Measurements from ENCODE around the gene PTGR3. TPM values are rescaled to one million over a fixed set of nuclear protein-coding genes. Genes with fewer than 3 reads are reported as not detected.

Gene PTGR3
- total and polyA plus RNA-seq, 4 donors, result 8.8 to 28.6 (median 13.2) TPM

DNA sequence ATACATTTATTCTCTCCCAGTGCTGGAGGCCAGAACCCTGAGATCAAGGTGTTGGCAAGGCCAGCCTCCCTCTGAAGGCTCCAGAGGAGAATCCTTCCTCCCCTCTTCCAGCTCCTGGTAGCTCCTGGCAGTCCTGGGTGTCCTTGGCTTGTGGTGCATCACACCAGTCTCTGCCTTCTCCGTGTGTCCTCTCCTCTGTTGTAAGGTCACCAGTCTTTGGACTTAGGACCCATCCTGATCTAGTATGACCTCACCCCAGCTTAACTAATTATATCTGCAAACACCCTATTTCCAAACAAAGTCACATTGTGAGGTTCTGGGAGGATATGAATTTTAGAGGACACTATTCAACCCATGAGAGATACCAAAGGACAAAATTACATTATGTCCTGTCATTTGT lies 32.8 kb upstream of the PTGR3 start:
- 100% methylated on average over 1 of the region's 1 CpG for WGBS, 2 donors
- no peak overlapping the region for H3K4me3 ChIP-seq (ENCODE audit: low read length in 2 of 2)
- H3K36me3 ChIP-seq (ENCODE audit: control insufficient read depth in 1 of 2, insufficient read depth in 2 of 2, low read length in 1 of 2), result no peaks in the 10 kb centered on the region
- no peak overlapping the region for H3K27ac ChIP-seq (ENCODE audit: low read depth in 1 of 2, low read length in 2 of 2)
- DNase-seq (no peak), ATAC-seq (ENCODE audit: low FRiP score) (no peak)
- H3K4me1 ChIP-seq (ENCODE audit: control insufficient read depth in 1 of 2, insufficient read depth in 2 of 2, low read length in 2 of 2), result no peaks in the 10 kb centered on the region
- intact Hi-C loops (cut with DNase I), result no loop called here
- no peaks in the 10 kb centered on the region for H3K27me3 ChIP-seq (ENCODE audit: control insufficient read depth in 1 of 2, insufficient read depth in 2 of 2, low read length in 1 of 2)
- no peaks in the 10 kb centered on the region for H3K9me3 ChIP-seq (ENCODE audit: control insufficient read depth, low read length)

DNA sequence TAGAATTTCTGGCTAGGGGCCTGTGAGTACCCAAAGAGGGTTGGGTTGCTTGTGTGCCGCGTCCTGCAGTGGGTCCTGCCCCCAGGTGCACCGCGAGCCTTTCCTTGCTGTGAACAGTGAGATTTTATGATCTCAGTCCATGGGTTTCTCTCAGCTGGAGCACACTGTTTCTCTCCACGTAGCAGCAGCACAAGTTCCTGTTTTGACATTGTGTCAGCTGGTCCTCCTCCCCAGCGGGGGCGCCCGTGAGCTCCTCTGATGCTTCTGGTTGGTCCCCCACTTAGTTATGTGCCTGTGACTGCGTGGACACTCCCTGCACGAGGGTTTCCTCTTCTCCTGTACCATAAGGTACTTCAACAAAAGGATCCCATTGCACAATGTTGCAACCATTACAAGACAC lies 31.5 kb upstream of the PTGR3 start:
- WGBS, 2 donors, result 84 to 96% methylated on average over 10 of the region's 10 CpGs

DNA sequence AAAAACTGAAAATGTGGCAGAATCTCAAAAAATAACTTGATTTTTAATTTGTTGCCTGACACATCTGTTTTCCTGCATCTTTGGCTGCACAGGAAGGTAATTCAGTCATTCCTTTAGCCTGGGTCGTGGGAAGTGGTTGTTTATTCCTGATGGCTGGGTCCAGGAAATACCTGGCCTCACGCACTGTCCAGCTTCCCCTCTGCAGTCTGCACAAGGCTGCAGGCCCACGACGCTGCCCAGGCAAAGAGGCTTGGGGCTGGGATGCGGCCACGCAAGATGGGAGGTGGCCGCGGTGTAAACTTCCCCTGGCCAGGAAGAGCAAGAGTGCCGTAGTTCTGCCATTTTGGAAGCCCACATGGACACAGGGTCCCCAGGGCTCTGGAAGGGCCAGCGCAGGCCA lies 29.8 kb upstream of the PTGR3 start:
- ATAC-seq (ENCODE audit: low FRiP score) (no peak), DNase-seq (no peak)
- H3K27me3 ChIP-seq (ENCODE audit: control insufficient read depth in 1 of 2, insufficient read depth in 2 of 2, low read length in 1 of 2), result no peaks in the 10 kb centered on the region
- intact Hi-C loops (cut with DNase I), result no loop called here
- WGBS, 2 donors, result 94 to 97% methylated on average over 10 of the region's 10 CpGs
- no peaks in the 10 kb centered on the region for H3K9me3 ChIP-seq (ENCODE audit: control insufficient read depth, low read length)
- no peak overlapping the region for H3K27ac ChIP-seq (ENCODE audit: low read depth in 1 of 2, low read length in 2 of 2)
- H3K4me1 ChIP-seq (ENCODE audit: control insufficient read depth in 1 of 2, insufficient read depth in 2 of 2, low read length in 2 of 2), result no peaks in the 10 kb centered on the region
- H3K4me3 ChIP-seq (ENCODE audit: low read length in 2 of 2), result no peak overlapping the region
- no peaks in the 10 kb centered on the region for H3K36me3 ChIP-seq (ENCODE audit: control insufficient read depth in 1 of 2, insufficient read depth in 2 of 2, low read length in 1 of 2)

More for the DNA sequence above, 31.5 kb upstream of the PTGR3 start:
- Histone ChIP-seq H3K27me3 (ENCODE audit: control insufficient read depth in 1 of 2, insufficient read depth in 2 of 2, low read length in 1 of 2) (no peaks in the 10 kb centered on the region), H3K9me3 (ENCODE audit: control insufficient read depth, low read length) (no peaks in the 10 kb centered on the region), H3K4me3 (ENCODE audit: low read length in 2 of 2) (no peak overlapping the region), H3K27ac (ENCODE audit: low read depth in 1 of 2, low read length in 2 of 2) (no peak overlapping the region), H3K4me1 (ENCODE audit: control insufficient read depth in 1 of 2, insufficient read depth in 2 of 2, low read length in 2 of 2) (no peaks in the 10 kb centered on the region), H3K36me3 (ENCODE audit: control insufficient read depth in 1 of 2, insufficient read depth in 2 of 2, low read length in 1 of 2) (no peaks in the 10 kb centered on the region)
- no peak for DNase-seq
- intact Hi-C loops (cut with DNase I), result no loop called here
- ATAC-seq (ENCODE audit: low FRiP score), result no peak

DNA sequence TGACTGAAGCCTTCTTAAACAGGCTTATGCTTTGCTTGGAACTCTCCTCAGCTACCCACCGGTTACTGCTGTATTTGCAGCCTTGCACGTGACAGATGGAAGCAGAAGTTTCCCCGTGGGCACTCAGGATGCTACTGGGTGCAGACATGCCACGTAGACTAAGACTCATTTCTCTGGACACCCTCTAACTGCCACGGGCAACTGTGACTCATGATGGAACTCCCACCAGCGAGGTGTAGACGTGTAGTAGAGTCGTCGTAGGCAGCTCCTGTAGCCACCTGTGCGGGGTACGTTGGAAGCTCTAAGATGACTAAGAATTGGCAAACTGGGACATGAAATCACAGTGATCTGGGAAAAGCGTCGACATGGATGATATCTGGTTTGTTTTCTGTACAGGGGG lies 29.2 kb upstream of the PTGR3 start:
- H3K27me3 ChIP-seq (ENCODE audit: control insufficient read depth in 1 of 2, insufficient read depth in 2 of 2, low read length in 1 of 2), result no peaks in the 10 kb centered on the region
- no peak for ATAC-seq (ENCODE audit: low FRiP score)
- H3K4me3 ChIP-seq (ENCODE audit: low read length in 2 of 2), result no peak overlapping the region
- WGBS, 2 donors, result 87 to 92% methylated on average over 13 of the region's 13 CpGs
- no peak overlapping the region for H3K27ac ChIP-seq (ENCODE audit: low read depth in 1 of 2, low read length in 2 of 2)
- H3K9me3 ChIP-seq (ENCODE audit: control insufficient read depth, low read length), result no peaks in the 10 kb centered on the region
- intact Hi-C loops (cut with DNase I), result no loop called here
- DNase-seq, result no peak
- H3K36me3 ChIP-seq (ENCODE audit: control insufficient read depth in 1 of 2, insufficient read depth in 2 of 2, low read length in 1 of 2), result no peaks in the 10 kb centered on the region
- H3K4me1 ChIP-seq (ENCODE audit: control insufficient read depth in 1 of 2, insufficient read depth in 2 of 2, low read length in 2 of 2), result no peaks in the 10 kb centered on the region

DNA sequence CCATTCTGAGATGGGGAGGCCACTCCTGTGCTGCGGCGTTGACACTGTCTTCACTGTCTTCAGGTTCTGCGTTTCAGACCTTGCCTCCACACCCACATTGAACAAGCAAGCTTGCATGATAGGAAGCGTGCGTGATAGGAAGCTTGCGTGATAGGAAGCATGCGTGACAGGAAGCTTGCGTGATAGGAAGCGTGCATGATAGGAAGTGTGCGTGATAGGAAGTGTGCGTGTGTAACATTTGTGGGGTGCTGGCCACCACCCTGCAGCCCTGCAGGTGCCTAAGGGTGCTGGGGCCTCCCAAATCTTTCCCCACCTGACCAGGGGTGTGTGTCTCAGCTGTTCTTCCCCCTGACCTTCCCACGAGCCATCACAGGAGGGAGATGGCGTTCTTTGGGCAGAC lies 27.0 kb upstream of the PTGR3 start:
- ATAC-seq (ENCODE audit: low FRiP score), result no peak
- Histone ChIP-seq H3K36me3 (ENCODE audit: control insufficient read depth in 1 of 2, insufficient read depth in 2 of 2, low read length in 1 of 2) (no peaks in the 10 kb centered on the region), H3K27me3 (ENCODE audit: control insufficient read depth in 1 of 2, insufficient read depth in 2 of 2, low read length in 1 of 2) (no peaks in the 10 kb centered on the region), H3K27ac (ENCODE audit: low read depth in 1 of 2, low read length in 2 of 2) (no peak overlapping the region), H3K4me3 (ENCODE audit: low read length in 2 of 2) (no peak overlapping the region), H3K4me1 (ENCODE audit: control insufficient read depth in 1 of 2, insufficient read depth in 2 of 2, low read length in 2 of 2) (no peaks in the 10 kb centered on the region), H3K9me3 (ENCODE audit: control insufficient read depth, low read length) (no peaks in the 10 kb centered on the region)
- no peak for DNase-seq
- intact Hi-C loops (cut with DNase I), result no loop called here
- WGBS, 2 donors, result 90 to 97% methylated on average over 13 of the region's 13 CpGs

DNA sequence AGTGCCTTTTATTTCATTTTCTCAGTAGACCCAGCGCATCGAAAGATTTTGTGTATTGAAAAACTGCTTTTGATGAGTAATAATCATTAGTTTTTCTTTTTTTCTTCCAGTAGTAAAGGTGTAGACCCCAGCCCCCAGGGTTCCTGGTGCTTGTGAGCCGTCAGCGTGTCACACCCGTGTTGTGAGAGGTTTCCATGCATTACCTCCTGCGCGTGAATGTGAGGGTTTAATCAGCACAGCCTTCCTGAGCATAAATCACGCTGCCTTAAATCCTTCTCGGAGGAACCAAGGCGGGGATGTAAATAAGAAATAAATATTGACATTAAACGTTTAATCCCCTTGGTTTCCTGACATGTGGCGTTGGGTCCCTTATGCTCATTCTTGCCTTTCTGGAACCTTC lies 26.0 kb upstream of the PTGR3 start:
- no peaks in the 10 kb centered on the region for H3K9me3 ChIP-seq (ENCODE audit: control insufficient read depth, low read length)
- no peak overlapping the region for H3K4me3 ChIP-seq (ENCODE audit: low read length in 2 of 2)
- no peaks in the 10 kb centered on the region for H3K36me3 ChIP-seq (ENCODE audit: control insufficient read depth in 1 of 2, insufficient read depth in 2 of 2, low read length in 1 of 2)
- DNase-seq (no peak), ATAC-seq (ENCODE audit: low FRiP score) (no peak)
- H3K27ac ChIP-seq (ENCODE audit: low read depth in 1 of 2, low read length in 2 of 2), result no peak overlapping the region
- intact Hi-C loops (cut with DNase I), result no loop called here
- H3K27me3 ChIP-seq (ENCODE audit: control insufficient read depth in 1 of 2, insufficient read depth in 2 of 2, low read length in 1 of 2), result no peaks in the 10 kb centered on the region
- 90% methylated on average over 12 of the region's 12 CpGs for WGBS, 2 donors
- no peaks in the 10 kb centered on the region for H3K4me1 ChIP-seq (ENCODE audit: control insufficient read depth in 1 of 2, insufficient read depth in 2 of 2, low read length in 2 of 2)

DNA sequence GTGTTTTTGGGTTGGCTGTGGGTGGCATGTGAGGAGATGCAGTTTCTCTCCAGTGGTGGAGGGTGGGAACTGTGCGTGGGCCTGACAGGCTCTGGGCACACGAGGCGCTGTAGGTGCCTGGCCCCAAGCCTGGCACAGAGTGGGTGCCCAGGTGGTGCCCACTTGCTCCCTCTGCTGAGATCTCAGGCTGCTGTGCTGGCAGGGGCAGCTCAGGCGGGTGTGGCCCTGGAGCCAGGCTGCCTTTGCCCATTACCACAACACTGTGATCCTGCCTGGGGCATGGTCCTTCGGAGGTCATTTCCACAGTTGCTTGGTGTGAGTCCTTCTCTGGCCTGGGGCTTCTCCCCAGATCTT lies 22.1 kb upstream of the PTGR3 start:
- Histone ChIP-seq H3K4me1 (ENCODE audit: control insufficient read depth in 1 of 2, insufficient read depth in 2 of 2, low read length in 2 of 2) (no peaks in the 10 kb centered on the region), H3K9me3 (ENCODE audit: control insufficient read depth, low read length) (no peaks in the 10 kb centered on the region), H3K4me3 (ENCODE audit: low read length in 2 of 2) (no peak overlapping the region), H3K27ac (ENCODE audit: low read depth in 1 of 2, low read length in 2 of 2) (no peak overlapping the region), H3K36me3 (ENCODE audit: control insufficient read depth in 1 of 2, insufficient read depth in 2 of 2, low read length in 1 of 2) (no peaks in the 10 kb centered on the region), H3K27me3 (ENCODE audit: control insufficient read depth in 1 of 2, insufficient read depth in 2 of 2, low read length in 1 of 2) (no peaks in the 10 kb centered on the region)
- no peak for DNase-seq
- no peak for ATAC-seq (ENCODE audit: low FRiP score)
- intact Hi-C loops (cut with DNase I), result no loop called here
- WGBS, 2 donors, result 90% methylated on average over 5 of the region's 5 CpGs

DNA sequence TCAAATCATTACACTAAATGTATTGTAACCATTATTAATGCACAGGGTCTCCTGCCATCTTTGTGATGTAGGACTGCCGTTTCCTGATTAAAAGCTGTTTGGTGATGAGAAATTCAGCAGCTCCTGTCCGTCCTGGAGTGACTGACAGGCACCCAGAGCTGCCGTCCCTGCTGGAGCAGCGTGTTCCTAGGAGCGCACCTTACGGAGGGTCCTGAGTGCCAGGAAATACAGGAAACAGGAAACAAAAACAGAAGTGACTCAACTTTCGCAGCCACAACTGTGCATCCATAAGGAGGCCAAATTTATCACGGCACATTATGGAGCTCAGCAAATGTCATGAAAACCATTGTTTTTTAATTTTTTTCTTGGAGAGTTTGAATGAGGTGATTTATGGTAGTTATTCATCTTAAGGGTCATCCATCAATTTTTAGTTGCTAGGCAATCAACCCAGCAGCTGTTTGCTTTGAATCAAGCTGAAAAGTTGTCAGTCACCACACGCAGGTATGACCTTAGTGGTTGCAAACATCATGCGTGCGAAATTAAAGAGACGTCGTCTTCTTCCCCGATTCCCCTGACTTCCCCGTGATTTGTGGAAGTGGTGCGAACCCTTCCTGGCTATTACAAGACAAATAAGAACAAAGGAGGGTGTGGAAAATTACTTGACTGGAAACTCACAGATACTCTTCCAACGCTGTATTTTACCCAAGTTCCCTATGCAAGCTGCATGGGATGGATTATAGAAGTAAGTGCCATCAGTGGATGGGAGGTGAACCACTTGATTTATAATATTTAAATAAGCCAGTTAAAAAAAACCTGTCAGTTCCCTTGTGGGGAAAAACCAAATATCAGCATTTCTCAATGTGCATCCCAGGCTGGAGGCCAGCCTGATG lies 21.5 kb upstream of the PTGR3 start:
- intact Hi-C loops (cut with DNase I), result no loop called here
- no peaks in the 10 kb centered on the region for H3K4me1 ChIP-seq (ENCODE audit: control insufficient read depth in 1 of 2, insufficient read depth in 2 of 2, low read length in 2 of 2)
- WGBS, 2 donors, result 88 to 94% methylated on average over 17 of the region's 17 CpGs
- no peak overlapping the region for H3K27ac ChIP-seq (ENCODE audit: low read depth in 1 of 2, low read length in 2 of 2)
- H3K27me3 ChIP-seq (ENCODE audit: control insufficient read depth in 1 of 2, insufficient read depth in 2 of 2, low read length in 1 of 2), result no peaks in the 10 kb centered on the region
- no peak for ATAC-seq (ENCODE audit: low FRiP score)
- H3K9me3 ChIP-seq (ENCODE audit: control insufficient read depth, low read length), result no peaks in the 10 kb centered on the region
- no peak for DNase-seq
- H3K36me3 ChIP-seq (ENCODE audit: control insufficient read depth in 1 of 2, insufficient read depth in 2 of 2, low read length in 1 of 2), result no peaks in the 10 kb centered on the region
- no peak overlapping the region for H3K4me3 ChIP-seq (ENCODE audit: low read length in 2 of 2)

DNA sequence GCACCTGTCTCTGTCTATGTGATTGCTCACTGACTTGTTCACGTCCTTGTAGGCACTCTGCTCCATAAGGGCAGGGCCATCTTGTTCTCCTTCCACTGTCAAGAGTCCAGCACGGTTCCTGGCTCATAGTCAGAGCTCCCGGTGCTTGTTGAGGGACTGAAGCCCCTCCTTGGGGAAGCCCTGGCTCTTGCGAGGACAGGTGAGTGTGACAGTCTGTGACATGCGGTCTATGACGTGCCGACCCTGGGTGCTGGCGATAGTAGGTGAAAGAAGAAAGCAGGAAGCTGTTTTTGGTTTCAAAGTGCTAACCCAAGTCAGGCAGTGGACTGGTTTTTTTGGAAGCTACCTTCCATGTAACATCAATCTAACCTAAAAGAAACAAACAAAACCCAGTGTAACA lies 20.5 kb upstream of the PTGR3 start:
- H3K4me1 ChIP-seq (ENCODE audit: control insufficient read depth in 1 of 2, insufficient read depth in 2 of 2, low read length in 2 of 2), result no peaks in the 10 kb centered on the region
- no peak overlapping the region for H3K4me3 ChIP-seq (ENCODE audit: low read length in 2 of 2)
- H3K27me3 ChIP-seq (ENCODE audit: control insufficient read depth in 1 of 2, insufficient read depth in 2 of 2, low read length in 1 of 2), result no peaks in the 10 kb centered on the region
- ATAC-seq (ENCODE audit: low FRiP score) (no peak), DNase-seq (no peak)
- intact Hi-C loops (cut with DNase I), result no loop called here
- no peak overlapping the region for H3K27ac ChIP-seq (ENCODE audit: low read depth in 1 of 2, low read length in 2 of 2)
- no peaks in the 10 kb centered on the region for H3K9me3 ChIP-seq (ENCODE audit: control insufficient read depth, low read length)
- no peaks in the 10 kb centered on the region for H3K36me3 ChIP-seq (ENCODE audit: control insufficient read depth in 1 of 2, insufficient read depth in 2 of 2, low read length in 1 of 2)
- WGBS, 2 donors, result 95 to 96% methylated on average over 8 of the region's 8 CpGs

Measured in aorta (tissue), 5 donors.